WERI-Rb-1 (cell line): ENCODE measurements around the gene AFF1.

ENCODE experiments used
- DNase-seq: peaks from one replicate; pipeline ENCODE4 v3.0.0-alpha.2; 2020
- H3K27ac ChIP-seq: fragments of 250-450 bp; sonication (Bioruptor Pico); 2 replicates; pipeline ENCODE4 v1.5.1; 2020; ENCODE audit warnings: mild to moderate bottlenecking, moderate library complexity
- H3K27me3 ChIP-seq: fragments of 250-450 bp; sonication (Bioruptor Pico); 2 replicates; pipeline ENCODE4 v1.5.1; 2021; ENCODE audit warnings: mild to moderate bottlenecking, low read depth, moderate library complexity; ENCODE audit not compliant: insufficient read depth, severe bottlenecking
- H3K36me3 ChIP-seq: fragments of 250-450 bp; sonication (Bioruptor Pico); 2 replicates; pipeline ENCODE4 v1.5.1; 2020; ENCODE audit warnings: mild to moderate bottlenecking, moderate library complexity
- H3K4me3 ChIP-seq: 2 replicates; pipeline ENCODE4 v1.5.1; 2011; ENCODE audit warnings: low read depth, mild to moderate bottlenecking, control low read depth, low read length
- H3K9me3 ChIP-seq: fragments of 250-450 bp; sonication (Bioruptor Pico); 2 replicates; pipeline ENCODE4 v1.5.1; 2021; ENCODE audit warnings: mild to moderate bottlenecking, moderate library complexity; ENCODE audit not compliant: severe bottlenecking
- CTCF ChIP-seq: IDR thresholded peaks from 2 replicates; pipeline ENCODE4 v1.5.1; 2011; ENCODE audit warnings: low read depth, mild to moderate bottlenecking, control low read depth, inconsistent platforms, low read length

AFF1 gene

GRCh38 chr4:87171944-87172343 lies 237.1 kb downstream of the AFF1 start:
- Histone ChIP-seq H3K36me3 (peaks cover 17% of the 10 kb centered on the region), H3K27ac (no peak overlapping the region), H3K27me3 (no peaks in the 10 kb centered on the region), H3K9me3 (no peaks in the 10 kb centered on the region), H3K4me3 (no peak overlapping the region)
- no peak for DNase-seq
- TF ChIP-seq CTCF, result no peak

GRCh38 chr4:87174672-87175071 lies 239.9 kb downstream of the AFF1 start:
- no peak overlapping the region for H3K4me3 ChIP-seq
- no peak for DNase-seq
- no peaks in the 10 kb centered on the region for H3K9me3 ChIP-seq
- H3K36me3 ChIP-seq, result peaks cover 17% of the 10 kb centered on the region
- H3K27me3 ChIP-seq, result no peaks in the 10 kb centered on the region
- no peak for TF ChIP-seq CTCF
- H3K27ac ChIP-seq, result no peak overlapping the region

GRCh38 chr4:87179751-87180150 lies 244.9 kb downstream of the AFF1 start:
- no peak for DNase-seq
- Histone ChIP-seq H3K27me3 (no peaks in the 10 kb centered on the region), H3K36me3 (peaks cover 8% of the 10 kb centered on the region), H3K4me3 (no peak overlapping the region), H3K9me3 (no peaks in the 10 kb centered on the region), H3K27ac (no peak overlapping the region)
- TF ChIP-seq CTCF, result no peak

GRCh38 chr4:87180767-87181166 lies 246.0 kb downstream of the AFF1 start:
- Histone ChIP-seq H3K36me3 (peaks cover 8% of the 10 kb centered on the region), H3K27me3 (no peaks in the 10 kb centered on the region), H3K4me3 (no peak overlapping the region), H3K9me3 (no peaks in the 10 kb centered on the region), H3K27ac (no peak overlapping the region)
- no peak for TF ChIP-seq CTCF
- DNase-seq, result no peak

GRCh38 chr4:87185146-87185870 lies 250.5 kb downstream of the AFF1 start:
- Histone ChIP-seq H3K9me3 (no peaks in the 10 kb centered on the region), H3K27me3 (no peaks in the 10 kb centered on the region), H3K36me3 (no peaks in the 10 kb centered on the region), H3K27ac (no peak overlapping the region), H3K4me3 (no peak overlapping the region)
- TF ChIP-seq CTCF, result no peak
- DNase-seq, result no peak

GRCh38 chr4:87188048-87188447 lies 253.2 kb downstream of the AFF1 start:
- DNase-seq, result no peak
- Histone ChIP-seq H3K27ac (no peak overlapping the region), H3K4me3 (no peak overlapping the region), H3K9me3 (no peaks in the 10 kb centered on the region), H3K36me3 (no peaks in the 10 kb centered on the region), H3K27me3 (no peaks in the 10 kb centered on the region)
- TF ChIP-seq CTCF, result no peak
